Limb (tissue), 2 donors: Measurements from ENCODE around the gene MAP3K19.
"Not testable (repeated sequence)": the region's sequence is repeated elsewhere in the genome, so short reads cannot be mapped to it uniquely, and the experiment has no call there.

Experiments used
- DNase-seq, 2 donors: peaks; one replicate each; pipeline ENCODE4 v3.0.0-alpha.2; 2016; ENCODE audit errors: extremely low spot score in 2 of 2

The MAP3K19 gene

GRCh38 chr2:134988994-134989605 is 58.1 kb downstream of the MAP3K19 start:
- peak in 1 of 2 donors; percentile 49 for DNase-seq

DNA sequence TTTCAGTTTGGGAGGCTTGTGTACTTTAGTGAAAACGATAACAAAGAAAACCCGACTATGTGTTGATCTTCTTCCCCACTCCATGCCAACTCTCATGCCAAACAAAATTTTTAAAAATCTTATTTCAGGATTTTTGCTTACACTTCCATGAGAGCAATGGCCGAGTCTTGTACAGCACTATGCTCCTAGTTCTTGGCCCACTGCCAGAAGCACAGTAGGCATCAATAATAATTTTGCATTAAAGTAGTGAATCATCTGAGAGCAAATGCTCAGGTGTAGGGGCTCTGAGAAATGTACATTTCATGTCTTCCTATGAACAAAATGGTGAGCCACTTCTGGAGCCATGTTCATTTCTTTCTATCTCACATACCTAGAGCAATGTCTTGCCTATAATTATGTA is 62.2 kb downstream of the MAP3K19 start:
- DNase-seq, result no peak

GRCh38 chr2:134982603-134983002 is 64.6 kb downstream of the MAP3K19 start:
- DNase-seq, result no peak

- no peak for DNase-seq
Measured at GRCh38 chr2:134980639-134981038, 66.6 kb downstream of the MAP3K19 start.

DNA sequence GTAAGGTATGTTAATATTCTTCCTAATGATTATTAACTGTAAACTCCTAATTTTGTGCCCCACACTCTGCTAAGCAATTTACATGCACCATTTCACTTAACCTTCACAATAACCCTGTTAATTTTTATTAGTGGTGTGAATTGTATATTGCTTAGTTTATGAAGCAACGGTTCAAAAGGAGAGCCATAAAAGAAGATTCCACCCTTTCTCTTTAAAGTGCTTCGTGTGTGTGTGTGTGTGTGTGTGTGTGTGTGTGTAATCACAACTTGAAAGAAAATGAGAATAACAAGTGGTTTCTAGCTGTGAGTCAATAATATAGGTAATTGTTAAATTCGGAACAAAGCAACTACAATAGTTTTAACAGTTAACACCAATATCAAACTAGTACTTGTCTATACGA is 68.0 kb downstream of the MAP3K19 start:
- DNase-seq, result no peak

DNA sequence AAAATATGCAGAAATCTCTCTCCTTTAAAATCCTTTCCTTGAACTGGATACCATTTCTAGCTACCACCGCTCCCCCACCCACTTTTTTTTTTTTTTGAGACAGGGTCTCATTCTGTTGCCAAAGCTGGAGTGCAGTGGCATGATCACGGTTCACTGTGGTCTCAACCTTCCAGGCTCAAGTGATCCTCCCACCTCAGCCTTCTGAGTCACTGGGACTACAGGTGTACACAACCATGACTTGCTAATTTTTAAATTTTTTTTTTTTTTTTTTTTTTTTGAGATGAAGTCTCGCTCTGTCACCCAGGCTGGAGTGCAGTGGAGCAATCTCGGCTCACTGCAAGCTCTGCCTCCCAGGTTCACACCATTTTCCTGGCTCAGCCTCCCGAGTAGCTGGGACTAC is 70.1 kb downstream of the MAP3K19 start:
- not testable (repeated sequence) for DNase-seq

- no peak for DNase-seq
Measured at GRCh38 chr2:134976074-134976702, 71.1 kb downstream of the MAP3K19 start.

DNA sequence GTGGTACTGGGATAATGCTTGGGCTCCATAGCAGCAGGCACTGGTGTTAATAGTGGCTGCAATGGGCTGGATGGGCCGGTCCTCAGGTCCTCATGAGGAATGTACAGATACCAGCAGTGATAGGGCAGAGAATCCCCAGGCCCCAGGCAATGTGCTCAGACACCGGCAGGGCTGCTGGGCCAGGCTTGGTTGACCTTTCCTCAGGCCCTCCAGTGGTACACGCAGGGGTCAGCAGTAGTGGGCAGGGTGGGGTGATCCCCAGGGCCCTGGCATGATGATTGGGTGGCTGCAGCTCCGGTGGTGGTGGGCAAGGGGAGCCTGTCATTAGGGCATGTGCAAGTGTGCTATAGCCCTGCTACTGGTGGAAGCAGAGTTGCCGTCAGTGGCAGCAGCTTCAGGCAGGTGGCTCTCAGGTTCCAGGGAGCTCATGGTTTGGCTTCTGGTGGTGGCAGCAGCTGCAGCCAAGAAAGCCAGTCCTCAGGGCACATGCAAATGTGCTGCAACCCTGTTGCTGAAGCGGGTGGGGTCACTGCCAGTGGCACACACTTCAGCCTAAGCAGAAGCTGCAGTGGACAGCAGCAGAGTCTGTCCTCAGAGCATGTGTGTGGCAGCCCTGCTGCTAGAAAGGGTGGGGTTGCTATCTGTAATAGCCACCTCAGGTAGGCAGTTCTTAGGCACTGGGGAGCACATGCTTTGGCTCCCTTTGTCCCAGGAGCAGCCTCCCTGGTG is 71.8 kb downstream of the MAP3K19 start:
- DNase-seq, result no peak

DNA sequence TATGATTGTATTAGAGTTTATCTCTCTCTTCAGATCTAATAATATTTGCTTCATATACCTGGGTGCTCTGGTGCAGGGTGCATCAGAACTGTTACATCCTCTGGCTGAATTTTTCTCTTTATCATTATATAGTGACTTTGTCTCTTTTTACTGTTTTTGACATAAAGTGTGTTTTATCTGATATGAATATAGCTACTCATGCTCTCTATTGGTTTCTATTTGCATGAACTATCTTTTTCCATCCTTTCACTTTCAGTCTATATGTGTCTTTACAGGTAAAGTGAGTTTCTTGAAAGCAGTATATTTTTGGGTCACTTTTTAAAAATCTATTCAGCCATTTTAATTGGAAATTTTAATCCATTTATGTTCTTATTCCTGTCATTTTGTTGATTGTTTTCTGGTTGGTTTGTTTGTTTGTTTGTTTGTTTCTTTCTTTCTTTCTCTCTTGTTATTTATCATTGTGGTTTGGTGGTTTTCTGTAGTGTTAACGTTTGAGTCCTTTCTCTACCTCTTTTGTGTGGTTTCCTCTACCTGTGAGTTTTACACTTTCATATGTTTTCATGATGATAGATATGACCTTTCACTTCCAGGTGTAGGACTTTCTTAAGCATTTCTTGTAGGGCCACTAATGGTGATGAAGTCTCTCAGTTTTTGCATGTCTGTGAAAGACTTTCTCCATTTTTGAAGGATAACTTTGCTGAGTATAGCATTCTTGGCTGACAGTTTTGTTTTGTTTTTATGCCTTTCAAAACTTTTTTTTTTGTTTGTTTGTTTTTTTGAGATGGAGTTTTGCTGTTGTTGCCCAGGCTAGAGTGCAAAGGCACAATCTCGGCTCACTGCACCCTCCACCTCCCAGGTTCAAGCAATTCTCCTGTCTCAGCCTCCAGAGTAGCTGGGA is 73.8 kb downstream of the MAP3K19 start:
- no peak for DNase-seq

DNA sequence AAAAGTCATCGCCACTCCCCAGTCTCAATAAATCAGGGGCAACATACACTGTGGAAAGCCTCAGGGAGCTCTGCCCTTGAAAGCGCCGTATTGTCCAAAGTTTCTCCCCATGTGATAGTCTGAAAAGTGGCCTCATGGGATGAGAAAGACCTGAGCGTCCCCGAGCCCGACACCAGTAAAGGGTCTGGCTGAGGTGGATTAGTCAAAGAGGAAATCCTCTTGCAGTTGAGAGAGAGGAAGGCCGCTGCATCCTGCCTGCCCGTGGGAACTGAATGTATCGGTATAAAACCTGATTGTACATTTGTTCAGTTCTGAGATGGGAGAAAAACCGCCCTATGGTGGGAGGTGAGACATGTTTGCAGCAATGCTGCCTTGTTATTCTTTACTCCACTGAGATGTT is 80.1 kb downstream of the MAP3K19 start:
- not testable (repeated sequence) for DNase-seq

DNA sequence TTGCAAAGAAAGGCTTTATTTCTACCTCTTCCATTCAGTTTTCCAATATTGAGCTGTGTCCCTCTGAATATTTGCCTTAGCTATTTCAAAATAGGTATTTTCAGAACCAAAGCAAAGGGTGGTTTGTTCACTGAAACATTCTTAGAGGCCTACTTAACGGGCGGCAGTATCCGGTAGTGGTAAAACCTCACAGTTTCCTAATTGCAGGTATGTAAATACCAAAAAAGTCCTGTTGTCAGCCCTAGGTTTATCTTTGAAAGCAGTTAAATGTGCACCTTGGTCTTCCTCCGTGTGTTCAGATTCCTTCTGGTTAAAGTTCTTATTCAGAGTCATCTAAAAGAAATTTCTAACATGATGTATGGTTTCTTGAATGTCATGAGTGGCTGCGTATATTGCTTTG is 89.8 kb downstream of the MAP3K19 start:
- no peak for DNase-seq

DNA sequence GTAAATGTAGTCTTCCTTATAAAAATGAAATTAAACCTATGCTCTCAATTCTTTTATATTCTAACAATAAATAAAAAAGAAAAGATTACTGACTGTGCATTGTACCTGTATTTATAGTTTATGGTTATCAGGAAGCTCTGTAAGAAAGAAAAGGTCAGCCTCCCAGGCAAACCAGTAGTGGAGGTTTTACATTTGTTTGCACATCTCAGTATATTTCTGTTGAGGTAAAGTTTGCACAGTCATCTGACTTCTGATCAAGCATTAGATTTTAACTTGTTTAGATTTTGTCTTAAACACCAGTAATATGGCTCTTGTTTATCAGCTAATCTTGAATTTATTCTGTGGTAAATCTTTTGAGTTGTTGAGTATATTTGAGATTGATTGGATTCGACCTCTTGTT is 91.5 kb downstream of the MAP3K19 start:
- DNase-seq, result no peak

GRCh38 chr2:134954065-134954464 is 93.2 kb downstream of the MAP3K19 start:
- DNase-seq, result no peak

GRCh38 chr2:134952608-134953007 is 94.6 kb downstream of the MAP3K19 start:
- DNase-seq, result no peak

GRCh38 chr2:134950886-134951285 is 96.4 kb downstream of the MAP3K19 start:
- no peak for DNase-seq

GRCh38 chr2:134949981-134950708 is 97.1 kb downstream of the MAP3K19 start:
- DNase-seq, result no peak

GRCh38 chr2:134946073-134946472 is 101.2 kb downstream of the MAP3K19 start:
- no peak for DNase-seq

DNA sequence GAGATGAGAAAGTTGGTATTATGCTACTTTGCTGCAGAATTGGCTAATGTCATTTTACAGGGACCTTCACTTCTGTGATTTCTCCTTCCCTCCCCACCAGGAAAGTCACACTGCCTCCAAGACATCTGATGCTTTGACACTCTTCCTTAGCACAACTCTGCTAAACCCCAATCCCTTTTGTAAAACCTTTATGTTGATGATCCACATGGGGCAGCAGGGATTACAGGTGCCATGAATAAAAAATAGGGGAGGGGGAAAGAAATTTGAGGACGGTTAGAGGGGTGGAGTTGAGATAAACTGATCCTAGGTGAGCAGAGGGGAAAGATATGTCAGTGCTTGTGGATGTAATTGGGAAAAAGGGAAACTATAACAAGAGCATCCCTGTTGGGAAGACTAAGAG is 102.3 kb downstream of the MAP3K19 start:
- no peak for DNase-seq

- DNase-seq, result no peak
Measured at GRCh38 chr2:134943540-134943939, 103.7 kb downstream of the MAP3K19 start.

DNA sequence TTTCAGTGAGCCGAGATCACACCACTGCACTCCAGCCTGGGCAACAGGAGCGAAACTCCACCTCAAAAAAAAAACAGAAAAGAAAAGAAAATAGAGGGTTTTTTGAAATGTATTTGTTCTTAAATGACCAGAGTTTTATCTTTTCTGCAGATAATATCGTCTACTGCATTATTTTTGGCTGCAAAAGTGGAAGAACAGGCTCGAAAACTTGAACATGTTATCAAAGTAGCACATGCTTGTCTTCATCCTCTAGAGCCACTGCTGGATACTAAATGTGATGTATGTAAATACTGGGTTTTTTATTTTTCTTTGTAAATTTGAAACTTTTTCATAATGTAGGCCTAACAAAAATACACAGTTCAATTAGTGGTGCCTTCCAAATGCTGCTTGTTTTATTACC is 110.6 kb downstream of the MAP3K19 start:
- no peak for DNase-seq

DNA sequence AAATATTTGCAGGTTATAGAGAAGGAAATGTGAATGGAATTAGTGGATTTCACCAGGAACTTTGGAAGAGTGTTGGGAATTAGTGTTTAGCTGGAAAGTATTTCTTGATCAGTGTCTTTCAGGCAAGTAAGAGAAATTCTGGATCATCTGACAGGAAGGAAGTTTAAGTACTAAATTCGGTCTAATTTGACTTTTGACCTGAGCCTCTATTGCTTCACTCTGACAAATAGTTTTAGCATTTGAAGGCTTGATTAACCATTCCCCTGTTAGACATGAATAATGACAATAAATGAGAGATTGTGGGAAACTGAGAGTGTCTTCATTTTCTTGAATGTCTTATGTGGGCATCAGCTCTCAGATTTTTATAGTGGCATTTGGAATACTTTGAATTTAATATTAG is 112.6 kb downstream of the MAP3K19 start:
- DNase-seq, result no peak
